Astrocyte of the spinal cord (primary cell): ENCODE results near the gene FAN1.

ENCODE experiments used
- DNase-seq: peaks from one replicate; pipeline ENCODE4 v3.0.0; 2011; ENCODE audit warnings: low read depth, low spot score
- H3K4me3 ChIP-seq: 2 replicates; pipeline ENCODE4 v1.5.1; 2011; ENCODE audit warnings: low read depth, mild to moderate bottlenecking, low read length, moderate library complexity
- in situ Hi-C: cut with HindIII; loops from 2 replicates; pipeline ENCODE4 v1.10.0; 2017; ENCODE audit warnings: low sequenced_read_pairs
- TF ChIP-seq, protein P1 (sequence below): IDR thresholded peaks from 2 replicates; pipeline ENCODE4 v1.5.1; 2012; ENCODE audit warnings: low read depth, mild to moderate bottlenecking, low read length, inconsistent platforms

FAN1 gene

DNA sequence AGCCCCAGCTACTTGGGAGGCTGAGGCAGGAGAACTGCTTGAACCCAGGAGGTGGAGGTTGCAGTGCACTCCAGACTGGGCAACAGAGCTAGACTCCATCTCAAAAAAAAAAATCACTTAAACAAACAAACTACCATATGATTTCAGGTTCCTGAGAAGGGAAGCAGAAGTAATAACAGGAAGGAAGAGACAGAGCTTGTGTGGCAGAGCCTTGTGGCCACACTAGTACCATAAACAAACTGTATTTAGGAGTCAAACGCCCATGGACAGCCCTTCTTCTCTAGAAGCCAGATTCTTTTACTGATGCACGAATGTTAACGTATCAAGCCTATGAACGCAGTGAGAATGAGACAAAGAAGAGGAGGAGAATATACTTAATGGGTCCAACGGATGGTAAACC is 75.7 kb downstream of the FAN1 start:
- no peak overlapping the region for H3K4me3 ChIP-seq
- DNase-seq, result no peak
- in situ Hi-C loops, result no loop called here
- TF ChIP-seq, protein P1, sequence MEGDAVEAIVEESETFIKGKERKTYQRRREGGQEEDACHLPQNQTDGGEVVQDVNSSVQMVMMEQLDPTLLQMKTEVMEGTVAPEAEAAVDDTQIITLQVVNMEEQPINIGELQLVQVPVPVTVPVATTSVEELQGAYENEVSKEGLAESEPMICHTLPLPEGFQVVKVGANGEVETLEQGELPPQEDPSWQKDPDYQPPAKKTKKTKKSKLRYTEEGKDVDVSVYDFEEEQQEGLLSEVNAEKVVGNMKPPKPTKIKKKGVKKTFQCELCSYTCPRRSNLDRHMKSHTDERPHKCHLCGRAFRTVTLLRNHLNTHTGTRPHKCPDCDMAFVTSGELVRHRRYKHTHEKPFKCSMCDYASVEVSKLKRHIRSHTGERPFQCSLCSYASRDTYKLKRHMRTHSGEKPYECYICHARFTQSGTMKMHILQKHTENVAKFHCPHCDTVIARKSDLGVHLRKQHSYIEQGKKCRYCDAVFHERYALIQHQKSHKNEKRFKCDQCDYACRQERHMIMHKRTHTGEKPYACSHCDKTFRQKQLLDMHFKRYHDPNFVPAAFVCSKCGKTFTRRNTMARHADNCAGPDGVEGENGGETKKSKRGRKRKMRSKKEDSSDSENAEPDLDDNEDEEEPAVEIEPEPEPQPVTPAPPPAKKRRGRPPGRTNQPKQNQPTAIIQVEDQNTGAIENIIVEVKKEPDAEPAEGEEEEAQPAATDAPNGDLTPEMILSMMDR, result no peak

- no peak for DNase-seq
- in situ Hi-C loops, result no loop called here
Observed at GRCh38 chr15:30984118-30984517, 80.4 kb downstream of the FAN1 start.

DNA sequence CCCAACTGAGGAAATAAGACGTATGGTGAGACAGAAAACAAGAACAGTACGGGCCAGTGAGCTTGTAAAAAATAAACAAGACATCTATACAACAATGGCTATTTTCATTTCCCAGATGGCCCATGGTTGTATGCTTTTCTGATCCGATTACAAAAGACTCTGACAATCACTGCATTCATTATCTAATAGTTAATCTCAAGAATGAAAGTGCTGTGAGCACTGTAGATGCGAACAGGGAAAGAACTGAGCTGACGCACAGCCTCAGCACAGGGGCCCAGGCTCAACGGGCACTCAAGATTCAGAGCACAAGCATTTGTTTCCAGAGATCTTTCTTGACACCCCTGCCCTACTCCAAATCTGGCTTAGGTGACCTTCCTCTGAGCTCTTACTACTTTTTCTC is 80.8 kb downstream of the FAN1 start:
- TF ChIP-seq, protein P1, result no peak
- H3K4me3 ChIP-seq, result no peak overlapping the region
- DNase-seq, result no peak
- in situ Hi-C loops, result no loop called here

More at GRCh38 chr15:30984118-30984517, 80.4 kb downstream of the FAN1 start:
- no peak overlapping the region for H3K4me3 ChIP-seq
- TF ChIP-seq, protein P1, result no peak

- in situ Hi-C loops, result no loop called here
- TF ChIP-seq, protein P1, result no peak
- H3K4me3 ChIP-seq, result no peak overlapping the region
- peak; percentile 39 for DNase-seq
Observed at GRCh38 chr15:30985081-30985531, 81.4 kb downstream of the FAN1 start.

DNA sequence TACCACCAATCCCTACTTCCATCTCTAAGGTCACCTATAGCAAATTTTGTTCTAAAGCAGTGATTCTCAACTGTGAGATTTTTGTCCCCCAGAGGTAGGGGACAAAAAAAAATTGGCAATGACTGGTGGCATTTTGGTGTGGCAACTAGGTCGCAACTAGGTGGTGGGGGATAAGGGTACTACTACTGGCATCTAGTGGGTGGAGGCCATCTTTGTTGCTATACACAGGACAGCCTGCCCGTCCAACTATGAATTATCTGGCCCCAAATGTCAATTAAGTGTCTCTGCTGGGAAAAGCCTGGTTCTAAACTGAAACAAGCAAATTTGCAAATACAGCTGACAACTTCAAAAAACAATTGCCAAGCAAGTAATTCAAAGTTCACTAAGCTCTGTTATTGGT is 86.3 kb downstream of the FAN1 start:
- DNase-seq, result no peak
- TF ChIP-seq, protein P1, result no peak
- in situ Hi-C loops, result no loop called here
- peak overlapping the region; percentile 91 for H3K4me3 ChIP-seq

- no peak for DNase-seq
- TF ChIP-seq, protein P1, result no peak
- in situ Hi-C loops, result no loop called here
- H3K4me3 ChIP-seq, result peak overlapping the region; percentile 91
Observed at GRCh38 chr15:30990446-30991254, 86.9 kb downstream of the FAN1 start.
